Measurements from ENCODE around the gene SOCS1.

DNA sequence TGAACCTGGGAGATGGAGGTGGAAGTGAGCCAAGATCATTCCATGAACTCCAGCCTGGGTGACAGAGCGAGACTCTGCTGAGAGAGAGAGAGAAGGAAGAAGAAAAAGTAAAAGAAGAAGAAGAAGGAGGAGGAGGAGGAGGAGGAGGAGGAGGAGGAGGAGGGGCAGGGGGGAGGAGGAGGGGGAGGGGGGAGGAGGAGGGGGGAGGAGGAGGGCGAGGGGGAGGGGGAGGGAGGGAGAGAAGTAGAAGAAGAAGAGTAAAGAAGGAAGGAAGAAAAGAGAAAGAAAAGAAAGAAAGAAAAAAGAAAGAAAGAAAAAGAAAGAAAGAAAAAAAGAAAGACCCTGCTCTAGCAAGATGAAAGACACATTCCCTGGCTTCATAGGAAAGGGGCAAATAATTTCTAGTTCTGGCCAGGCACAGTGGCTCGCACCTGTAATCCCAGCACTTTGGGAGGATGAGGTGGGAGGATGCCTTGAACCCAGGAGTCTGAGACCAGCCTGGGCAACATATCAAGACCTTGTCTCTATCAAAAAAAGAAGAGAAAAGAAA is 23.6 kb downstream of the SOCS1 start:
- TF ChIP-seq POLR2A (IDR thresholded peaks at IDR 0.05), result peak in 1 of 2 donors; percentile 1
- TF ChIP-seq CTCF (IDR thresholded peaks at IDR 0.05), result no peak
- TF ChIP-seq POLR2AphosphoS5 (IDR thresholded peaks at IDR 0.05), result no peak
- no peak for TF ChIP-seq EP300 (IDR thresholded peaks at IDR 0.05)

Measured in gastroesophageal sphincter (tissue), 3 donors.